H9 (cell line): Measurements from ENCODE around the gene ATP7B. TPM values are rescaled to one million over a fixed set of nuclear protein-coding genes. Genes with fewer than 3 reads are reported as not detected.

Source experiments
- DNase-seq: peaks from one replicate; pipeline ENCODE4 v3.0.0-alpha.2; 2017
- H2AFZ ChIP-seq: one replicate; pipeline ENCODE4 v1.6.1; 2013; ENCODE audit warnings: mild to moderate bottlenecking, low read length, control low read depth, moderate library complexity
- H2AK5ac ChIP-seq: 2 replicates; pipeline ENCODE4 v1.6.1; 2013; ENCODE audit warnings: low read length, control low read depth, mixed read lengths; ENCODE audit not compliant: insufficient read length
- H2BK120ac ChIP-seq: one replicate; pipeline ENCODE4 v1.6.1; 2013; ENCODE audit warnings: low read depth, mild to moderate bottlenecking, low read length, control low read depth, inconsistent platforms; ENCODE audit not compliant: poor library complexity, severe bottlenecking
- H2BK12ac ChIP-seq: 2 replicates; pipeline ENCODE4 v1.6.1; 2013; ENCODE audit warnings: low read length, control low read depth, mixed read lengths, low read depth; ENCODE audit not compliant: insufficient read length
- H2BK15ac ChIP-seq: 2 replicates; pipeline ENCODE4 v1.6.1; 2013; ENCODE audit warnings: low read depth, low read length, control low read depth
- H2BK20ac ChIP-seq: one replicate; pipeline ENCODE4 v1.6.1; 2013; ENCODE audit warnings: low read depth, mild to moderate bottlenecking, low read length, control low read depth, inconsistent platforms; ENCODE audit not compliant: poor library complexity, severe bottlenecking
- H2BK5ac ChIP-seq: 2 replicates; pipeline ENCODE4 v1.6.1; 2013; ENCODE audit warnings: low read length, control low read depth, mixed read lengths; ENCODE audit not compliant: insufficient read length
- H3K14ac ChIP-seq: 2 replicates; pipeline ENCODE4 v1.6.1; 2013; ENCODE audit warnings: low read length, control low read depth; ENCODE audit not compliant: insufficient read depth
- H3K18ac ChIP-seq: 2 replicates; pipeline ENCODE4 v1.6.1; 2013; ENCODE audit warnings: low read depth, mild to moderate bottlenecking, mixed read lengths, low read length, control low read depth; ENCODE audit not compliant: insufficient read length
- H3K23ac ChIP-seq: 2 replicates; pipeline ENCODE4 v1.6.1; 2013; ENCODE audit warnings: low read length, control low read depth, mixed read lengths, low read depth; ENCODE audit not compliant: insufficient read length
- H3K23me2 ChIP-seq: 2 replicates; pipeline ENCODE4 v1.6.1; 2013; ENCODE audit warnings: low read depth, mild to moderate bottlenecking, mixed read lengths, low read length, control low read depth; ENCODE audit not compliant: insufficient read length, poor library complexity, severe bottlenecking
- H3K27ac ChIP-seq: 2 replicates; pipeline ENCODE4 v1.5.1; 2013; ENCODE audit warnings: low read length, control low read depth, mixed read lengths, low read depth; ENCODE audit not compliant: insufficient read length
- H3K27me3 ChIP-seq: 2 replicates; pipeline ENCODE4 v1.6.1; 2013; ENCODE audit warnings: low read length, control low read depth, inconsistent platforms; ENCODE audit not compliant: insufficient read depth
- H3K4ac ChIP-seq: 2 replicates; pipeline ENCODE4 v1.6.1; 2013; ENCODE audit warnings: low read depth, mild to moderate bottlenecking, control low read depth, inconsistent platforms, low read length, moderate library complexity
- H3K4me1 ChIP-seq: 2 replicates; pipeline ENCODE4 v1.6.1; 2013; ENCODE audit warnings: low read length, control low read depth, inconsistent platforms; ENCODE audit not compliant: insufficient read depth
- H3K4me2 ChIP-seq: 2 replicates; pipeline ENCODE4 v1.6.1; 2013; ENCODE audit warnings: low read length, control low read depth, mixed read lengths; ENCODE audit not compliant: insufficient read length, insufficient read depth
- H3K56ac ChIP-seq: 2 replicates; pipeline ENCODE4 v1.6.1; 2013; ENCODE audit warnings: low read depth, mild to moderate bottlenecking, mixed read lengths, low read length, control low read depth; ENCODE audit not compliant: insufficient read length
- H3K79me1 ChIP-seq: 2 replicates; pipeline ENCODE4 v1.6.1; 2013; ENCODE audit warnings: low read depth, mild to moderate bottlenecking, moderate library complexity, low read length, control low read depth, inconsistent platforms; ENCODE audit not compliant: insufficient read depth, poor library complexity, severe bottlenecking
- H3K79me2 ChIP-seq: 2 replicates; pipeline ENCODE4 v1.6.1; 2013; ENCODE audit warnings: low read length, control low read depth, inconsistent platforms; ENCODE audit not compliant: insufficient read depth
- H3K9ac ChIP-seq: 2 replicates; pipeline ENCODE4 v1.6.1; 2013; ENCODE audit warnings: low read length, control low read depth, mixed read lengths; ENCODE audit not compliant: insufficient read length; ENCODE audit errors: extremely low read depth
- H3K9me3 ChIP-seq: one replicate; pipeline ENCODE4 v1.6.1; 2013; ENCODE audit warnings: low read depth, low read length, inconsistent platforms; ENCODE audit not compliant: control insufficient read depth
- H3T11ph ChIP-seq: one replicate; pipeline ENCODE4 v1.6.1; 2013; ENCODE audit warnings: mild to moderate bottlenecking, low read length, control low read depth, inconsistent platforms
- H4K20me1 ChIP-seq: one replicate; pipeline ENCODE4 v1.6.1; 2013; ENCODE audit not compliant: control insufficient read depth, insufficient read length, insufficient read depth
- H4K5ac ChIP-seq: 2 replicates; pipeline ENCODE4 v1.6.1; 2013; ENCODE audit warnings: low read depth, mild to moderate bottlenecking, mixed read lengths, low read length, control low read depth; ENCODE audit not compliant: insufficient read length
- H4K8ac ChIP-seq: replicated peaks from 2 replicates; pipeline ENCODE4 v1.6.1; 2013; ENCODE audit warnings: low read length, control low read depth, mixed read lengths, low read depth; ENCODE audit not compliant: insufficient read length
- H4K91ac ChIP-seq: 2 replicates; pipeline ENCODE4 v1.6.1; 2013; ENCODE audit warnings: low read depth, mild to moderate bottlenecking, moderate library complexity, mixed read lengths, low read length, control low read depth; ENCODE audit not compliant: insufficient read length
- H3K27ac Mint-ChIP-seq, 3 experiments: 2 replicates in 2 of 3; 3 replicates in 1 of 3; pipeline ENCODE4 v1.8.0; 2020 to 2021; ENCODE audit warnings: mixed read lengths in 3 of 3, mild to moderate bottlenecking in 1 of 3, moderate library complexity in 1 of 3
- H3K27me3 Mint-ChIP-seq: 2 replicates; pipeline ENCODE4 v1.8.0; 2021; ENCODE audit warnings: low read depth, mild to moderate bottlenecking, moderate library complexity, mixed read lengths
- H3K36me3 Mint-ChIP-seq, 3 experiments: 2 replicates in 2 of 3; 3 replicates in 1 of 3; pipeline ENCODE4 v1.8.0; 2020 to 2021; ENCODE audit warnings: low read depth in 3 of 3, mixed read lengths in 3 of 3; ENCODE audit not compliant: insufficient read depth in 1 of 3
- H3K4me1 Mint-ChIP-seq, 2 experiments: 2 replicates each; pipeline ENCODE4 v1.8.0; 2020; ENCODE audit warnings: mixed read lengths in 2 of 2
- H3K4me3 Mint-ChIP-seq, 2 experiments: 2 replicates in 1 of 2; 3 replicates in 1 of 2; pipeline ENCODE4 v1.8.0; 2020 to 2021; ENCODE audit warnings: mild to moderate bottlenecking in 2 of 2, mixed read lengths in 2 of 2, moderate library complexity in 1 of 2
- H3K9me3 Mint-ChIP-seq, 2 experiments: 2 replicates in 1 of 2; 3 replicates in 1 of 2; pipeline ENCODE4 v1.8.0; 2020; ENCODE audit warnings: mild to moderate bottlenecking in 2 of 2, mixed read lengths in 2 of 2, moderate library complexity in 1 of 2
- CTCF ChIP-seq: fragments of 200-600 bp; sonication (generic); conservative IDR thresholded peaks from 3 replicates; pipeline ENCODE4 v1.8.0; 2021; ENCODE audit warnings: antibody characterized with exemption, mild to moderate bottlenecking
- WGBS: extraction: QIAGEN DNeasy Blood & Tissue Kit; methylation state at CpG from one replicate; pipeline ENCODE4 v1.1.7; 2013; ENCODE audit warnings: missing lambda C conversion rate, low lambda C conversion rate, mixed read lengths; ENCODE audit not compliant: insufficient read length; ENCODE audit errors: extremely low coverage; 5-methylcytosine and 5-hydroxymethylcytosine counted together
- total RNA-seq: library from RNA; stranded (reverse); gene quantifications from 2 replicates; pipeline ENCODE4 v1.2.1, GENCODE V29; 2021

Gene ATP7B
- total RNA-seq, 1 experiment from 2014 or later = 5.8 TPM

GRCh38 chr13:51980908-51981307 is 30.3 kb downstream of the ATP7B start:
- Histone ChIP-seq H3K27ac (no peak overlapping the region), H2BK12ac (no peak overlapping the region), H3K79me2 (no peaks in the 10 kb centered on the region), H3K27me3 (no peaks in the 10 kb centered on the region), H3T11ph (no peak overlapping the region), H3K18ac (no peak overlapping the region), H3K9me3 (no peaks in the 10 kb centered on the region), H2BK15ac (no peak overlapping the region), H3K9ac (no peak overlapping the region), H4K8ac (no peak overlapping the region), H3K4me1 (no peaks in the 10 kb centered on the region), H4K91ac (no peak overlapping the region), H3K14ac (no peak overlapping the region), H3K79me1 (no peaks in the 10 kb centered on the region), H2AFZ (no peak overlapping the region), H3K4me2 (no peak overlapping the region), H4K20me1 (no peaks in the 10 kb centered on the region), H2BK5ac (no peak overlapping the region), H2AK5ac (no peak overlapping the region), H2BK120ac (no peak overlapping the region), H3K23me2 (no peaks in the 10 kb centered on the region), H3K4ac (no peak overlapping the region), H2BK20ac (no peak overlapping the region), H3K56ac (no peak overlapping the region), H4K5ac (no peak overlapping the region), H3K23ac (no peak overlapping the region)
- H3K4me1 Mint-ChIP-seq = peaks cover 6 to 10% of the 10 kb centered on the region in 2 experiments
- peaks cover 2 to 6% of the 10 kb centered on the region in 2 experiments; a peak in 2 of 5 replicates for H3K9me3 Mint-ChIP-seq
- H3K27me3 Mint-ChIP-seq = no peaks in the 10 kb centered on the region
- H3K36me3 Mint-ChIP-seq = no peaks in the 10 kb centered on the region
- no peak for DNase-seq
- H3K4me3 Mint-ChIP-seq = no peak overlapping the region
- TF ChIP-seq CTCF = no peak
- no CpG with 5 or more reads among the region's 4 CpGs for WGBS
- peak overlapping the region in 1 of 3 experiments; percentile 36; a peak in 1 of 7 replicates for H3K27ac Mint-ChIP-seq
